SK-N-SH treated with all-trans-retinoic acid at 6 μM for 48 hours (cell line): ENCODE results near the gene CDH22.

Experiments used
- ATAC-seq: fragments of 200-7000 bp; cut with Tn5 transposase; 3 replicates; pipeline ENCODE4 v1.9.1; 2020; ENCODE audit warnings: mild to moderate bottlenecking, moderate library complexity
- ARNTL ChIP-seq: fragments of 450-650 bp; formaldehyde crosslinking; IDR thresholded peaks from 2 replicates; pipeline ENCODE4 v1.5.0; 2020; ENCODE audit warnings: low read depth, mild to moderate bottlenecking, moderate library complexity, borderline replicate concordance
- BACH2 ChIP-seq: fragments of 250-450 bp; sonication (Bioruptor Pico); IDR thresholded peaks from 2 replicates; pipeline ENCODE4 v1.9.0; 2021; ENCODE audit warnings: mild to moderate bottlenecking, borderline replicate concordance
- CSDC2 ChIP-seq: fragments of 250-450 bp; sonication (Bioruptor Pico); IDR thresholded peaks from 2 replicates; pipeline ENCODE4 v1.5.0; 2020; ENCODE audit warnings: mild to moderate bottlenecking, moderate library complexity
- GLIS3 ChIP-seq: fragments of 250-450 bp; sonication (Bioruptor Pico); IDR thresholded peaks from 2 replicates; pipeline ENCODE4 v1.5.0; 2020; ENCODE audit warnings: mild to moderate bottlenecking, moderate library complexity
- ISL1 ChIP-seq: fragments of 250-450 bp; sonication (Bioruptor Pico); IDR thresholded peaks from 2 replicates; pipeline ENCODE4 v2.1.2; 2022; ENCODE audit warnings: mild to moderate bottlenecking, moderate library complexity
- OSR1 ChIP-seq: fragments of 250-450 bp; sonication (Bioruptor Pico); IDR thresholded peaks from 2 replicates; pipeline ENCODE4 v1.8.0; 2022; ENCODE audit warnings: moderate library complexity, mild to moderate bottlenecking, inconsistent platforms
- PPARA ChIP-seq: fragments of 250-450 bp; sonication (Bioruptor Pico); IDR thresholded peaks from 2 replicates; pipeline ENCODE4 v1.5.0; 2020; ENCODE audit warnings: mild to moderate bottlenecking, borderline replicate concordance
- RARB ChIP-seq: fragments of 250-450 bp; sonication (Bioruptor Pico); IDR thresholded peaks from 2 replicates; pipeline ENCODE4 v1.8.0; 2021; ENCODE audit warnings: mild to moderate bottlenecking, moderate library complexity
- SNAI2 ChIP-seq: fragments of 250-450 bp; sonication (Bioruptor Pico); IDR thresholded peaks from 2 replicates; pipeline ENCODE4 v1.5.0; 2020; ENCODE audit warnings: mild to moderate bottlenecking, moderate library complexity
- TCF4 ChIP-seq: fragments of 250-450 bp; sonication (Bioruptor Pico); IDR thresholded peaks from 2 replicates; pipeline ENCODE4 v1.8.0; 2021; ENCODE audit warnings: mild to moderate bottlenecking, moderate library complexity, borderline replicate concordance
- TOX ChIP-seq: fragments of 250-450 bp; sonication (Bioruptor Pico); IDR thresholded peaks from 2 replicates; pipeline ENCODE4 v1.8.0; 2021; ENCODE audit warnings: mild to moderate bottlenecking, moderate library complexity, borderline replicate concordance
- ZFP3 ChIP-seq: fragments of 250-450 bp; sonication (Bioruptor Pico); IDR thresholded peaks from 2 replicates; pipeline ENCODE4 v1.5.0; 2020; ENCODE audit warnings: mild to moderate bottlenecking, moderate library complexity
- ZFP30 ChIP-seq: fragments of 450-650 bp; formaldehyde crosslinking; IDR thresholded peaks from 2 replicates; pipeline ENCODE4 v1.5.0; 2022; ENCODE audit warnings: mild to moderate bottlenecking, moderate library complexity
- ZNF70 ChIP-seq: fragments of 450-650 bp; formaldehyde crosslinking; IDR thresholded peaks from 2 replicates; pipeline ENCODE4 v1.5.0; 2020; ENCODE audit warnings: mild to moderate bottlenecking, moderate library complexity
- TF ChIP-seq, protein P1 (sequence below): fragments of 250-450 bp; sonication (Bioruptor Pico); IDR thresholded peaks from 2 replicates; pipeline ENCODE4 v1.5.1; 2020; ENCODE audit warnings: low read depth, mild to moderate bottlenecking, moderate library complexity
- TF ChIP-seq, protein P2 (sequence below): fragments of 250-450 bp; sonication (Bioruptor Pico); IDR thresholded peaks from 2 replicates; pipeline ENCODE4 v1.5.1; 2021; ENCODE audit warnings: mild to moderate bottlenecking, moderate library complexity
- TF ChIP-seq, protein P3 (sequence below): fragments of 250-450 bp; sonication (Bioruptor Pico); IDR thresholded peaks from 2 replicates; pipeline ENCODE4 v1.5.0; 2020; ENCODE audit warnings: mild to moderate bottlenecking, moderate library complexity
- TF ChIP-seq, protein P4 (sequence below): fragments of 250-450 bp; sonication (Bioruptor Pico); IDR thresholded peaks from 2 replicates; pipeline ENCODE4 v1.8.0; 2020; ENCODE audit warnings: mild to moderate bottlenecking, moderate library complexity, borderline replicate concordance
- TF ChIP-seq, protein P5 (sequence below): fragments of 250-450 bp; sonication (Bioruptor Pico); IDR thresholded peaks from 2 replicates; pipeline ENCODE4 v1.8.0; 2021; ENCODE audit warnings: low read depth, mild to moderate bottlenecking, moderate library complexity, borderline replicate concordance

The CDH22 gene

DNA sequence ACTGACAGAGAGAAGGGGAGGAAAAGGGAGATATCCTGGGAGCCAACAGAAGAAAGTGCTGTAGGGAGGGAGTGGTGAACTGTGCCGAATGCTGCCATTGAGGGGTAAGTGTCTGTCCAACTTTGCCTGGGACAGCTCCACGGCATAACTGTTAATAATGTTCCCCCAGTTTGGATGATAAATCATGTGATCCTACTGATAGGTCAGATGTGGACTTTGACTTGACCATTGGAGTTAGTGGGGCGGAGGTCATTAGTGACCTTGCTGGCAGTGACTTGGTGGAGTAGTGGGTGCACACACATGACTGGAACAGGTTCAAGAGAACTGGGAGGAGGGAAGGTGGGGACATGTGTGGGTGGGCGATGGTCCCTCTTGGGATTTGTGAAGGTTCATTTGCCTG lies 50.4 kb downstream of the CDH22 start:
- TF ChIP-seq ZFP30 (CRISPR knock-in tag), result no peak
- no peak for TF ChIP-seq ISL1
- TF ChIP-seq SNAI2 (CRISPR knock-in tag), result no peak
- no peak for TF ChIP-seq CSDC2
- no peak for TF ChIP-seq RARB (CRISPR knock-in tag)
- TF ChIP-seq, protein P1, sequence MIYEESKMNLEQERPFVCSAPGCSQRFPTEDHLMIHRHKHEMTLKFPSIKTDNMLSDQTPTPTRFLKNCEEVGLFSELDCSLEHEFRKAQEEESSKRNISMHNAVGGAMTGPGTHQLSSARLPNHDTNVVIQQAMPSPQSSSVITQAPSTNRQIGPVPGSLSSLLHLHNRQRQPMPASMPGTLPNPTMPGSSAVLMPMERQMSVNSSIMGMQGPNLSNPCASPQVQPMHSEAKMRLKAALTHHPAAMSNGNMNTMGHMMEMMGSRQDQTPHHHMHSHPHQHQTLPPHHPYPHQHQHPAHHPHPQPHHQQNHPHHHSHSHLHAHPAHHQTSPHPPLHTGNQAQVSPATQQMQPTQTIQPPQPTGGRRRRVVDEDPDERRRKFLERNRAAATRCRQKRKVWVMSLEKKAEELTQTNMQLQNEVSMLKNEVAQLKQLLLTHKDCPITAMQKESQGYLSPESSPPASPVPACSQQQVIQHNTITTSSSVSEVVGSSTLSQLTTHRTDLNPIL (CRISPR knock-in tag), result no peak
- TF ChIP-seq BACH2, result no peak
- no peak for TF ChIP-seq PPARA (CRISPR knock-in tag)
- TF ChIP-seq, protein P2, sequence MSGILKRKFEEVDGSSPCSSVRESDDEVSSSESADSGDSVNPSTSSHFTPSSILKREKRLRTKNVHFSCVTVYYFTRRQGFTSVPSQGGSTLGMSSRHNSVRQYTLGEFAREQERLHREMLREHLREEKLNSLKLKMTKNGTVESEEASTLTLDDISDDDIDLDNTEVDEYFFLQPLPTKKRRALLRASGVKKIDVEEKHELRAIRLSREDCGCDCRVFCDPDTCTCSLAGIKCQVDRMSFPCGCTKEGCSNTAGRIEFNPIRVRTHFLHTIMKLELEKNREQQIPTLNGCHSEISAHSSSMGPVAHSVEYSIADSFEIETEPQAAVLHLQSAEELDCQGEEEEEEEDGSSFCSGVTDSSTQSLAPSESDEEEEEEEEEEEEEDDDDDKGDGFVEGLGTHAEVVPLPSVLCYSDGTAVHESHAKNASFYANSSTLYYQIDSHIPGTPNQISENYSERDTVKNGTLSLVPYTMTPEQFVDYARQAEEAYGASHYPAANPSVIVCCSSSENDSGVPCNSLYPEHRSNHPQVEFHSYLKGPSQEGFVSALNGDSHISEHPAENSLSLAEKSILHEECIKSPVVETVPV (CRISPR knock-in tag), result no peak
- TF ChIP-seq, protein P3, sequence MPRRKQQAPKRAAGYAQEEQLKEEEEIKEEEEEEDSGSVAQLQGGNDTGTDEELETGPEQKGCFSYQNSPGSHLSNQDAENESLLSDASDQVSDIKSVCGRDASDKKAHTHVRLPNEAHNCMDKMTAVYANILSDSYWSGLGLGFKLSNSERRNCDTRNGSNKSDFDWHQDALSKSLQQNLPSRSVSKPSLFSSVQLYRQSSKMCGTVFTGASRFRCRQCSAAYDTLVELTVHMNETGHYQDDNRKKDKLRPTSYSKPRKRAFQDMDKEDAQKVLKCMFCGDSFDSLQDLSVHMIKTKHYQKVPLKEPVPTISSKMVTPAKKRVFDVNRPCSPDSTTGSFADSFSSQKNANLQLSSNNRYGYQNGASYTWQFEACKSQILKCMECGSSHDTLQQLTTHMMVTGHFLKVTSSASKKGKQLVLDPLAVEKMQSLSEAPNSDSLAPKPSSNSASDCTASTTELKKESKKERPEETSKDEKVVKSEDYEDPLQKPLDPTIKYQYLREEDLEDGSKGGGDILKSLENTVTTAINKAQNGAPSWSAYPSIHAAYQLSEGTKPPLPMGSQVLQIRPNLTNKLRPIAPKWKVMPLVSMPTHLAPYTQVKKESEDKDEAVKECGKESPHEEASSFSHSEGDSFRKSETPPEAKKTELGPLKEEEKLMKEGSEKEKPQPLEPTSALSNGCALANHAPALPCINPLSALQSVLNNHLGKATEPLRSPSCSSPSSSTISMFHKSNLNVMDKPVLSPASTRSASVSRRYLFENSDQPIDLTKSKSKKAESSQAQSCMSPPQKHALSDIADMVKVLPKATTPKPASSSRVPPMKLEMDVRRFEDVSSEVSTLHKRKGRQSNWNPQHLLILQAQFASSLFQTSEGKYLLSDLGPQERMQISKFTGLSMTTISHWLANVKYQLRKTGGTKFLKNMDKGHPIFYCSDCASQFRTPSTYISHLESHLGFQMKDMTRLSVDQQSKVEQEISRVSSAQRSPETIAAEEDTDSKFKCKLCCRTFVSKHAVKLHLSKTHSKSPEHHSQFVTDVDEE (CRISPR knock-in tag), result no peak
- no peak for ATAC-seq

DNA sequence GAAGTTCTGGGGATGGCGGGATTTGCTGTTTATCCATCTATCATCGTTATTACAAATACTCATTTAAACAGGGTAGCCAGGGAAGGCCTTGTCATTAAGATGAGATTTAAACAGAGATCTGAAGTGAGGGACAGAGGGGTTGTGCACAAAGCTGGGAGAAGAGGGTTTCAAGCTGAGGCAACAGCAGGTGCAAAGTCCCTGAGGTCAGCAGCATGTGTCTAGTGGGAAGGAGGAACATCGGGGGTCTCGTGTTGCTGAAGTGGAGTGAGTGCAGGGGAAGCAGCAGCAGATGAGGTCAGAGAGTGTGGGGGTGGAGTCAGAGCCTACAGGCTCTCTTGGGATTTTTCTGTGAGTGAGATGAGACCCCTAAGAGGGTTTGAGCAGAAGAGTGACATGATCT lies 52.0 kb downstream of the CDH22 start:
- no peak for TF ChIP-seq TOX (CRISPR knock-in tag)
- TF ChIP-seq, protein P4, sequence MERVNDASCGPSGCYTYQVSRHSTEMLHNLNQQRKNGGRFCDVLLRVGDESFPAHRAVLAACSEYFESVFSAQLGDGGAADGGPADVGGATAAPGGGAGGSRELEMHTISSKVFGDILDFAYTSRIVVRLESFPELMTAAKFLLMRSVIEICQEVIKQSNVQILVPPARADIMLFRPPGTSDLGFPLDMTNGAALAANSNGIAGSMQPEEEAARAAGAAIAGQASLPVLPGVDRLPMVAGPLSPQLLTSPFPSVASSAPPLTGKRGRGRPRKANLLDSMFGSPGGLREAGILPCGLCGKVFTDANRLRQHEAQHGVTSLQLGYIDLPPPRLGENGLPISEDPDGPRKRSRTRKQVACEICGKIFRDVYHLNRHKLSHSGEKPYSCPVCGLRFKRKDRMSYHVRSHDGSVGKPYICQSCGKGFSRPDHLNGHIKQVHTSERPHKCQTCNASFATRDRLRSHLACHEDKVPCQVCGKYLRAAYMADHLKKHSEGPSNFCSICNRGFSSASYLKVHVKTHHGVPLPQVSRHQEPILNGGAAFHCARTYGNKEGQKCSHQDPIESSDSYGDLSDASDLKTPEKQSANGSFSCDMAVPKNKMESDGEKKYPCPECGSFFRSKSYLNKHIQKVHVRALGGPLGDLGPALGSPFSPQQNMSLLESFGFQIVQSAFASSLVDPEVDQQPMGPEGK (CRISPR knock-in tag), result no peak
- TF ChIP-seq, protein P5, sequence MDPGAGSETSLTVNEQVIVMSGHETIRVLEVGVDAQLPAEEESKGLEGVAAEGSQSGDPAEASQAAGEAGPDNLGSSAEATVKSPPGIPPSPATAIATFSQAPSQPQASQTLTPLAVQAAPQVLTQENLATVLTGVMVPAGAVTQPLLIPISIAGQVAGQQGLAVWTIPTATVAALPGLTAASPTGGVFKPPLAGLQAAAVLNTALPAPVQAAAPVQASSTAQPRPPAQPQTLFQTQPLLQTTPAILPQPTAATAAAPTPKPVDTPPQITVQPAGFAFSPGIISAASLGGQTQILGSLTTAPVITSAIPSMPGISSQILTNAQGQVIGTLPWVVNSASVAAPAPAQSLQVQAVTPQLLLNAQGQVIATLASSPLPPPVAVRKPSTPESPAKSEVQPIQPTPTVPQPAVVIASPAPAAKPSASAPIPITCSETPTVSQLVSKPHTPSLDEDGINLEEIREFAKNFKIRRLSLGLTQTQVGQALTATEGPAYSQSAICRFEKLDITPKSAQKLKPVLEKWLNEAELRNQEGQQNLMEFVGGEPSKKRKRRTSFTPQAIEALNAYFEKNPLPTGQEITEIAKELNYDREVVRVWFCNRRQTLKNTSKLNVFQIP (CRISPR knock-in tag), result no peak
- no peak for TF ChIP-seq CSDC2
- no peak for TF ChIP-seq ISL1
- TF ChIP-seq, protein P1 (CRISPR knock-in tag), result no peak
- no peak for TF ChIP-seq ZFP30 (CRISPR knock-in tag)
- TF ChIP-seq, protein P2 (CRISPR knock-in tag), result no peak
- TF ChIP-seq ZFP3 (CRISPR knock-in tag), result no peak
- TF ChIP-seq PPARA (CRISPR knock-in tag), result no peak
- TF ChIP-seq GLIS3 (CRISPR knock-in tag), result no peak
- TF ChIP-seq, protein P3 (CRISPR knock-in tag), result no peak
- no peak for TF ChIP-seq SNAI2 (CRISPR knock-in tag)
- TF ChIP-seq TCF4 (CRISPR knock-in tag), result no peak
- TF ChIP-seq OSR1 (CRISPR knock-in tag), result no peak
- no peak for TF ChIP-seq ARNTL (CRISPR knock-in tag)
- TF ChIP-seq ZNF70 (CRISPR knock-in tag), result no peak
- no peak for ATAC-seq
